WTC11 (cell line): ENCODE measurements around the gene TOMM5. TPM values are rescaled to one million over a fixed set of nuclear protein-coding genes. Genes with fewer than 3 reads are reported as not detected.

ENCODE experiments used
- ATAC-seq: fragments of 200-7000 bp; cut with Tn5 transposase; 2 replicates; pipeline ENCODE4 v1.10.0; 2021; ENCODE audit warnings: mild to moderate bottlenecking, moderate library complexity
- CTCF ChIA-PET: fragments of 300-600 bp; sonication (Branson Sonifier 250); formaldehyde crosslinking; loops from one replicate; lab custom pipeline; 2021; ENCODE audit warnings: antibody characterized with exemption; lab: Charles Lee
- POLR2A ChIA-PET: fragments of 350-600 bp; sonication (Branson Sonifier 250); formaldehyde crosslinking; loops from one replicate; lab custom pipeline; 2021; ENCODE audit warnings: antibody characterized with exemption; lab: Charles Lee
- DNase-seq: peaks from one replicate; pipeline ENCODE4 v3.0.0; 2021; ENCODE audit warnings: low spot score
- H3K27ac Mint-ChIP-seq: 2 replicates; pipeline ENCODE4 v1.8.0; 2021; ENCODE audit warnings: mixed read lengths
- H3K27me3 Mint-ChIP-seq: 2 replicates; pipeline ENCODE4 v1.8.0; 2021; ENCODE audit warnings: low read depth, mild to moderate bottlenecking, moderate library complexity, mixed read lengths
- H3K36me3 Mint-ChIP-seq: 2 replicates; pipeline ENCODE4 v1.8.0; 2021; ENCODE audit warnings: mixed read lengths
- H3K4me1 Mint-ChIP-seq: 2 replicates; pipeline ENCODE4 v1.8.0; 2022; ENCODE audit warnings: mixed read lengths
- H3K4me3 Mint-ChIP-seq: 2 replicates; pipeline ENCODE4 v1.8.0; 2021; ENCODE audit warnings: mild to moderate bottlenecking, moderate library complexity, mixed read lengths
- H3K9me3 Mint-ChIP-seq: 2 replicates; pipeline ENCODE4 v1.8.0; 2021; ENCODE audit warnings: mixed read lengths
- ATF1 ChIP-seq: sonication (generic); formaldehyde crosslinking; IDR thresholded peaks from 2 replicates; pipeline ENCODE4 v1.8.1; 2023; ENCODE audit warnings: mild to moderate bottlenecking, moderate library complexity, missing genetic modification reagents
- ATF3 ChIP-seq: sonication (generic); formaldehyde crosslinking; conservative IDR thresholded peaks from 2 replicates; pipeline ENCODE4 v1.8.1; 2022; ENCODE audit warnings: mild to moderate bottlenecking, missing genetic modification reagents
- HMGA2 ChIP-seq: fragments of 250-450 bp; sonication (Bioruptor Pico); IDR thresholded peaks from 2 replicates; pipeline ENCODE4 v1.4.0; 2021; ENCODE audit warnings: mild to moderate bottlenecking, moderate library complexity
- MAX ChIP-seq: sonication (generic); formaldehyde crosslinking; IDR thresholded peaks from 2 replicates; pipeline ENCODE4 v1.8.0; 2022; ENCODE audit warnings: mild to moderate bottlenecking, missing genetic modification reagents
- MYBL2 ChIP-seq: sonication (generic); formaldehyde crosslinking; IDR thresholded peaks from 2 replicates; pipeline ENCODE4 v1.8.1; 2023; ENCODE audit warnings: mild to moderate bottlenecking, moderate library complexity, missing genetic modification reagents
- NR1H2 ChIP-seq: sonication (generic); formaldehyde crosslinking; IDR thresholded peaks from 2 replicates; pipeline ENCODE4 v1.9.0; 2021; ENCODE audit warnings: mild to moderate bottlenecking, moderate library complexity, missing genetic modification reagents
- RORB ChIP-seq: fragments of 250-450 bp; sonication (Bioruptor Pico); IDR thresholded peaks from 2 replicates; pipeline ENCODE4 v1.9.0; 2021; ENCODE audit warnings: mild to moderate bottlenecking
- SOX15 ChIP-seq: fragments of 250-450 bp; sonication (Bioruptor Pico); IDR thresholded peaks from 2 replicates; pipeline ENCODE4 v1.9.0; 2021; ENCODE audit warnings: mild to moderate bottlenecking
- TEAD1 ChIP-seq: sonication (generic); formaldehyde crosslinking; IDR thresholded peaks from 2 replicates; pipeline ENCODE4 v1.8.0; 2022; ENCODE audit warnings: mild to moderate bottlenecking, missing genetic modification reagents
- TEAD4 ChIP-seq: sonication (generic); formaldehyde crosslinking; IDR thresholded peaks from 2 replicates; pipeline ENCODE4 v1.8.0; 2022; ENCODE audit warnings: mild to moderate bottlenecking, missing genetic modification reagents
- ZNF138 ChIP-seq: sonication (generic); formaldehyde crosslinking; conservative IDR thresholded peaks from 2 replicates; pipeline ENCODE4 v1.8.1; 2022; ENCODE audit warnings: mild to moderate bottlenecking, moderate library complexity, missing genetic modification reagents
- total RNA-seq: library from RNA; stranded (reverse); gene quantifications from 3 replicates; pipeline ENCODE4 v1.2.3, GENCODE V29; 2021
- TF ChIP-seq, protein P1 (sequence below): sonication (generic); formaldehyde crosslinking; IDR thresholded peaks from 2 replicates; pipeline ENCODE4 v1.8.1; 2022; ENCODE audit warnings: mild to moderate bottlenecking, missing genetic modification reagents, moderate library complexity, borderline replicate concordance
- TF ChIP-seq, protein P2 (sequence below): fragments of 250-450 bp; sonication (Bioruptor Pico); IDR thresholded peaks from 2 replicates; pipeline ENCODE4 v1.9.0; 2021; ENCODE audit warnings: mild to moderate bottlenecking
- TF ChIP-seq, protein P3 (sequence below): sonication (generic); formaldehyde crosslinking; IDR thresholded peaks from 2 replicates; pipeline ENCODE4 v1.8.1; 2022; ENCODE audit warnings: mild to moderate bottlenecking, moderate library complexity, missing genetic modification reagents
- TF ChIP-seq, protein P4 (sequence below): sonication (generic); formaldehyde crosslinking; conservative IDR thresholded peaks from 2 replicates; pipeline ENCODE4 v1.8.1; 2023; ENCODE audit warnings: mild to moderate bottlenecking, low read depth, missing genetic modification reagents, moderate library complexity

Gene TOMM5
- total RNA-seq, 1 experiment from 2014 or later: 112 TPM

DNA sequence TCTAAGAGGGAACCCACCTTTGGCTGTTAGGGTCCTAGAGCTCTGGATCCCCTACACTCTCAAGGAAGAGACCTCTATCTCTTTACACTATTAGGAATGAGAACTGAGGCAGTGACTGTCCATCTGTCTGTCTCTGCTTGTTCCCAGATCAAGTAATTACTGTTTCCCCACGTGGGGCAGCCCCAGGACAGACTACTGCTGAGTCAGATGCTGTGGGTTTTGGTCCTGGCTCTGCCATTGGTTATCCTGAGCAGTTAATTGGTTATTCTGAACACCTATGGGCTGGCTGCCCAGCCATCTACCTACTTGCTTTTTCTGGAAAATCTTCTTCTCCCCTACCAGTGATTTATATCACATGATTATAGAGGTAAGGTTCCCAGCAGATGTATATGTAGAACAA is 49.5 kb downstream of the TOMM5 start (continued):
- TF ChIP-seq ATF1 (CRISPR knock-in tag) (no peak), HMGA2 (CRISPR knock-in tag) (no peak), SOX15 (CRISPR knock-in tag) (no peak), MYBL2 (CRISPR knock-in tag) (no peak), TEAD4 (CRISPR knock-in tag) (no peak)
- TF ChIP-seq, protein P1, sequence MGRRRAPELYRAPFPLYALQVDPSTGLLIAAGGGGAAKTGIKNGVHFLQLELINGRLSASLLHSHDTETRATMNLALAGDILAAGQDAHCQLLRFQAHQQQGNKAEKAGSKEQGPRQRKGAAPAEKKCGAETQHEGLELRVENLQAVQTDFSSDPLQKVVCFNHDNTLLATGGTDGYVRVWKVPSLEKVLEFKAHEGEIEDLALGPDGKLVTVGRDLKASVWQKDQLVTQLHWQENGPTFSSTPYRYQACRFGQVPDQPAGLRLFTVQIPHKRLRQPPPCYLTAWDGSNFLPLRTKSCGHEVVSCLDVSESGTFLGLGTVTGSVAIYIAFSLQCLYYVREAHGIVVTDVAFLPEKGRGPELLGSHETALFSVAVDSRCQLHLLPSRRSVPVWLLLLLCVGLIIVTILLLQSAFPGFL (CRISPR knock-in tag): no peak
- TF ChIP-seq, protein P2, sequence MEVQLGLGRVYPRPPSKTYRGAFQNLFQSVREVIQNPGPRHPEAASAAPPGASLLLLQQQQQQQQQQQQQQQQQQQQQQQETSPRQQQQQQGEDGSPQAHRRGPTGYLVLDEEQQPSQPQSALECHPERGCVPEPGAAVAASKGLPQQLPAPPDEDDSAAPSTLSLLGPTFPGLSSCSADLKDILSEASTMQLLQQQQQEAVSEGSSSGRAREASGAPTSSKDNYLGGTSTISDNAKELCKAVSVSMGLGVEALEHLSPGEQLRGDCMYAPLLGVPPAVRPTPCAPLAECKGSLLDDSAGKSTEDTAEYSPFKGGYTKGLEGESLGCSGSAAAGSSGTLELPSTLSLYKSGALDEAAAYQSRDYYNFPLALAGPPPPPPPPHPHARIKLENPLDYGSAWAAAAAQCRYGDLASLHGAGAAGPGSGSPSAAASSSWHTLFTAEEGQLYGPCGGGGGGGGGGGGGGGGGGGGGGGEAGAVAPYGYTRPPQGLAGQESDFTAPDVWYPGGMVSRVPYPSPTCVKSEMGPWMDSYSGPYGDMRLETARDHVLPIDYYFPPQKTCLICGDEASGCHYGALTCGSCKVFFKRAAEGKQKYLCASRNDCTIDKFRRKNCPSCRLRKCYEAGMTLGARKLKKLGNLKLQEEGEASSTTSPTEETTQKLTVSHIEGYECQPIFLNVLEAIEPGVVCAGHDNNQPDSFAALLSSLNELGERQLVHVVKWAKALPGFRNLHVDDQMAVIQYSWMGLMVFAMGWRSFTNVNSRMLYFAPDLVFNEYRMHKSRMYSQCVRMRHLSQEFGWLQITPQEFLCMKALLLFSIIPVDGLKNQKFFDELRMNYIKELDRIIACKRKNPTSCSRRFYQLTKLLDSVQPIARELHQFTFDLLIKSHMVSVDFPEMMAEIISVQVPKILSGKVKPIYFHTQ (CRISPR knock-in tag): no peak

- Mint-ChIP-seq H3K4me3 (no peak overlapping the region), H3K9me3 (no peaks in the 10 kb centered on the region), H3K27me3 (no peaks in the 10 kb centered on the region), H3K36me3 (peaks cover 21% of the 10 kb centered on the region; the same call in 1 of the 2 replicates), H3K4me1 (no peaks in the 10 kb centered on the region), H3K27ac (0 out of 2 replicates have a peak overlapping the region, but pooled peaks have one; percentile 45)
- ChIA-PET POLR2A (no interaction called here), CTCF (no interaction called here)
- ATAC-seq: no peak
- no peak for DNase-seq
- no peak for TF ChIP-seq ZNF138 (CRISPR knock-in tag)
- no peak for TF ChIP-seq NR1H2 (CRISPR knock-in tag)
- no peak for TF ChIP-seq MAX
- no peak for TF ChIP-seq ATF3
- no peak for TF ChIP-seq SOX15 (CRISPR knock-in tag)
- TF ChIP-seq, protein P3, sequence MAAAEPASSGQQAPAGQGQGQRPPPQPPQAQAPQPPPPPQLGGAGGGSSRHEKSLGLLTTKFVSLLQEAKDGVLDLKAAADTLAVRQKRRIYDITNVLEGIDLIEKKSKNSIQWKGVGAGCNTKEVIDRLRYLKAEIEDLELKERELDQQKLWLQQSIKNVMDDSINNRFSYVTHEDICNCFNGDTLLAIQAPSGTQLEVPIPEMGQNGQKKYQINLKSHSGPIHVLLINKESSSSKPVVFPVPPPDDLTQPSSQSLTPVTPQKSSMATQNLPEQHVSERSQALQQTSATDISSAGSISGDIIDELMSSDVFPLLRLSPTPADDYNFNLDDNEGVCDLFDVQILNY (CRISPR knock-in tag): no peak
Measured at GRCh38 chr9:37542488-37542887, 49.9 kb downstream of the TOMM5 start.

DNA sequence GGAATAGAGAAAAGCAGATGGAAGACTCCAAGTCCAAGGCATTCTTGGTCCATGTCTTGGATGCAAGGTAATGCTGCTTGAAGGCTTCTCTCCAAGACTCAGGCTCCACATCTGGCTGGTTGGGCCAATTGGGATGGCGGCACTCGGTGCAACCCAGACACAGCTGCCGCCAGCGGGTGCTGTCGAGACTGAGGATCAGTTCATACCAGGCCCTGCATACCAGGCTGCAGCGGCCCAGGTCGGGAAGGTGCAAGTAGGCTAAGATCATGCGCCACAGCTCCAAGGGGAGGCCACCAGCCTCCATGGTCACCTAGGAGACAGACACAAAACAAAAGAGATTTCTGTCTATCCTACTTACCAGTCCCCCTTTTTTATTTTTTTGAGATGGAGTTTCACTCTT is 50.9 kb downstream of the TOMM5 start:
- Mint-ChIP-seq H3K36me3 (peaks cover 27% of the 10 kb centered on the region; the same call in 1 of the 2 replicates), H3K27me3 (no peaks in the 10 kb centered on the region), H3K27ac (0 out of 2 replicates have a peak overlapping the region, but pooled peaks have one; percentile 87), H3K4me1 (no peaks in the 10 kb centered on the region), H3K4me3 (no peak overlapping the region), H3K9me3 (no peaks in the 10 kb centered on the region)
- CTCF ChIA-PET: no interaction called here
- DNase-seq: no peak
- POLR2A ChIA-PET: no interaction called here
- no peak for TF ChIP-seq MYBL2 (CRISPR knock-in tag)
- no peak for TF ChIP-seq TEAD1 (CRISPR knock-in tag)
- TF ChIP-seq RORB: no peak
- TF ChIP-seq, protein P4, sequence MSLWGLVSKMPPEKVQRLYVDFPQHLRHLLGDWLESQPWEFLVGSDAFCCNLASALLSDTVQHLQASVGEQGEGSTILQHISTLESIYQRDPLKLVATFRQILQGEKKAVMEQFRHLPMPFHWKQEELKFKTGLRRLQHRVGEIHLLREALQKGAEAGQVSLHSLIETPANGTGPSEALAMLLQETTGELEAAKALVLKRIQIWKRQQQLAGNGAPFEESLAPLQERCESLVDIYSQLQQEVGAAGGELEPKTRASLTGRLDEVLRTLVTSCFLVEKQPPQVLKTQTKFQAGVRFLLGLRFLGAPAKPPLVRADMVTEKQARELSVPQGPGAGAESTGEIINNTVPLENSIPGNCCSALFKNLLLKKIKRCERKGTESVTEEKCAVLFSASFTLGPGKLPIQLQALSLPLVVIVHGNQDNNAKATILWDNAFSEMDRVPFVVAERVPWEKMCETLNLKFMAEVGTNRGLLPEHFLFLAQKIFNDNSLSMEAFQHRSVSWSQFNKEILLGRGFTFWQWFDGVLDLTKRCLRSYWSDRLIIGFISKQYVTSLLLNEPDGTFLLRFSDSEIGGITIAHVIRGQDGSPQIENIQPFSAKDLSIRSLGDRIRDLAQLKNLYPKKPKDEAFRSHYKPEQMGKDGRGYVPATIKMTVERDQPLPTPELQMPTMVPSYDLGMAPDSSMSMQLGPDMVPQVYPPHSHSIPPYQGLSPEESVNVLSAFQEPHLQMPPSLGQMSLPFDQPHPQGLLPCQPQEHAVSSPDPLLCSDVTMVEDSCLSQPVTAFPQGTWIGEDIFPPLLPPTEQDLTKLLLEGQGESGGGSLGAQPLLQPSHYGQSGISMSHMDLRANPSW (CRISPR knock-in tag): no peak
- no peak for ATAC-seq
